GM19025 (cell line): ENCODE data around the gene COMMD9.

Experiments
- ATAC-seq: cut with Tn5 transposase; IDR thresholded peaks from one replicate; pipeline ENCODE4 v1.9.1; 2021; ENCODE audit warnings: mild to moderate bottlenecking, low read depth, moderate library complexity; ENCODE audit not compliant: unreplicated experiment

The COMMD9 gene

GRCh38 chr11:36258730-36259360, 30.4 kb downstream of the COMMD9 start:
- ATAC-seq, result no peak

- no peak for ATAC-seq
Measured at GRCh38 chr11:36257351-36257750, 31.9 kb downstream of the COMMD9 start.

DNA sequence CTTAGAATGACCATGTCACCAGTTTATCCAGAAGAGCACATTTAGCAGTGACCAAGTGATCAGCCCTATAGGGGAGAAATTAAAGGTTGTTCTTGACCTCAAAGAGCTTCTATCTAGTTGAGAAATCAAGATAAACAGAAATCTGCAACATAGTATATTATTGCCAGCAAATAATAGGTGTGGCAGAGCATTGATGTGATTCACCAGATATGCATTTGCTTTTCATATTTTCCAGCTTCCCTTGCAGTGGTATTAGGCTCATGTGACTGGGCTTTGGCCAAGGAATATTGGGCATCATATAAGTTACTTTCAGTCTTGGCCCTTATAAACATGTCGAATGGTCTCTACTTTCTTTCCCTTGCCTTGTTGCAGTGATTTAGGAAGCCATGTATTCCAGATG, 34.5 kb downstream of the COMMD9 start:
- no peak for ATAC-seq

DNA sequence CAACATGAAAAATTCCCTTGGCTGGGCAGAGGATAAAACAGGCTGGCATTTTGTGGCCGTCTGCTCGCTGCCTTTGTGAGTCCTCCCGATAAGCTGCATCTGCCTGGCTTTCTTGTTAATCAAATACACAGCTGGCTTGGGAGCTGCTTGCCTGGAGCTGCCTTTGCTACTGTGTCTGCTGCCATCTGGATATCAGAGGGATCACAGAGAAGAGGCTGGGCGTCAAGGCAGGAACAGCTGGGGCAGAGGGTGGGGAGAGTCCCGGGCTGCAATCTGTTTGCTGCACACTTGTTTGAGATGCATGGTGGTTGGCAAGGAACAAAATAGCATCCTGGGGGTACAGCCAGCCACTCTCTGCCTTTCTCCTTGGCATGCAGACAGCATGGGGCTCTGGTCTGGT, 36.0 kb downstream of the COMMD9 start:
- no peak for ATAC-seq

DNA sequence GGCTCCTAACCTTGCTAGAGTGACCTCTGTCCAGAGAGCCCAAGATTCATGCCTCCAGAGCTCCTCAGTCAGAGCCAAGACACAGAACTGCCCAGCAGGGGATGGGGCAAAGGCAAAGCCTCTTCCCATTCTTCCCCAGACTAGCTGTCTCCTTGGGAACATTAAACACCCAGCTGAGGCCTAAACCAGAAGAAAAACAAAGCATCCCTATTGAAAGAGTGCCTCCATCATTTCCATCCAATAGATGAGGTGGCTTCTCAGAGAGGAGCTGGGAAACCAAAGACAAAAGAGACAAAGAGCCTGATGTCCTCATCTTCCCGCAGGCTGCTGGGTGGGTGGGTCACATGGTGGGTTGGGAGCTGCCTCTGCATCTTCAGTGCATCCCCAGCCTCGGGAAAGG, 37.4 kb downstream of the COMMD9 start:
- ATAC-seq, result no peak

DNA sequence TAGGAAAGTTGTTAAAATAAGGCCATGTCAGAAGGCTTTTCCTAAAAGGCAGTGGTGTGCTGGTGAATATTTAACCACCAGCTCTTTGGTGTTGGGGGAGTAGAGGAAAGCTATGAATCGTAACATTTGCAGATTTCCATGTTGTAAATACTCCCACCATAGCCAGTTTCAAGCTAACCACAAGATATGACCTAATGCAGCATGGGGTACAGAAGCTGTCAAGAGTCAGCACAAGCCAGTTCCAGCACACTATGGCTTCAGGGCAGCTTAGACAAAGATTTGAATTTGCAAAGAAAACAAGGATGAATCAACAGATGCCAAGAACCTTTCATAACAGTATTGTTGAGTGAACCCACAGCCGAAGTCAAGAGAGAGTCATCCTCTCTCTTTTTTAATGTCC, 40.0 kb downstream of the COMMD9 start:
- ATAC-seq, result no peak

GRCh38 chr11:36248436-36248835, 40.8 kb downstream of the COMMD9 start:
- no peak for ATAC-seq

DNA sequence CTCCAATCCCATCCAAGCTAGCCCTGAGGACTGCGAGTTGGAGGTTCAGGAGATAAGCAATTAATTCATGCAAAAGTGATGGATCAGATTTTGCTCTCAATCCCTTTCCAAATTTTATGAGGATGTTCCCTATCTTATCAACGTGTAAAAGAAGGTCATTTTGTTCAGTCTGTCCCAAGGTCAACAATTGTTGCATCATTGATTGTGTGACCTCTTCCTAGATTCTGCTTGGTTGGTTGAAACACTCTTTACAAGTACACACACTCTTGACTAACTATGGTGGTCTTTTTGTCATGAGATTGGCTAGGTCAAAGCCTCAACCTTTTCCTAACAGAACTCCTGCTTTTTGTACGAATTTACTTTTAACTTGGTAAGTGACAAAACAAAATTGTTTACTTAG, 41.7 kb downstream of the COMMD9 start:
- no peak for ATAC-seq

- no peak for ATAC-seq
Measured at GRCh38 chr11:36243641-36244040, 45.6 kb downstream of the COMMD9 start.

GRCh38 chr11:36241497-36241896, 47.7 kb downstream of the COMMD9 start:
- no peak for ATAC-seq

DNA sequence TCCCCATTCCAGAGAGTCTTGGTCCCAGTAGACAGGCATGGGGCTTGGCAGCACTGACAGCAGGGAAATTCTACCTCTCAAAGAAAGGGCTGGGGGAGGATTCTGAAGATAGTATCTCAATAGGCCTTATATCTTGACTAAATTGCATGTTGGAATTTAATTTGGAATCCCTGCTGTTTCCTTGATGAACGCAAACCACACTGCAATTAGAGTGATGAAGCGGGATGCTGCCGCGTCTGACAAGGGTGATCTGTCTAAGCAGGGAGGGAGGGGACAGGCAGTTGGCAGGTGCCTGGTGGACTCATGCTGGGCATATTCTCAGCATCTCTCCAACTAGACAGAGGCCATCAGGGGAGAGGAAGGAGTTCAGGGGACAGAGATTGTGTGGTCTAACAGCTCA, 48.4 kb downstream of the COMMD9 start:
- no peak for ATAC-seq

DNA sequence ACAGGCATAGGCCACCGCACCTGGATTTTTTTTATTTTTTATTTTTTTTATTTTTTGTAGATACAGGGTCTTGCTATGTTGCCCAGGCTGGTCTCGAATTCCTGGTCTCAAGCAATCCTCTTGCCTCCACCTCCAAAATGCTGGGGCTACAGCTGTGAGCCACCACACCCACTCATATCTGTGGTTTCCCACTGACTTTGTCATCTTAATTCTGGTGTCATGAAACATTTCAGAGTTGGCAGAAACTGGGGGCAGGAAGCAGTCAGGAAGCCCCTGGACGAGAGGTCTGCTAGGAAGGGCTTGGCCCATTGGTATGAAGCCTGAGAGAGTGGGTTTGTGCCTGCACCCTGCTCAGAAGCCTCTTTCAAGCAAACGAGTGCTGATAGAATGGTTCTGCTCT, 49.1 kb downstream of the COMMD9 start:
- ATAC-seq, result no peak

- no peak for ATAC-seq
Measured at GRCh38 chr11:36239636-36240035, 49.6 kb downstream of the COMMD9 start.

DNA sequence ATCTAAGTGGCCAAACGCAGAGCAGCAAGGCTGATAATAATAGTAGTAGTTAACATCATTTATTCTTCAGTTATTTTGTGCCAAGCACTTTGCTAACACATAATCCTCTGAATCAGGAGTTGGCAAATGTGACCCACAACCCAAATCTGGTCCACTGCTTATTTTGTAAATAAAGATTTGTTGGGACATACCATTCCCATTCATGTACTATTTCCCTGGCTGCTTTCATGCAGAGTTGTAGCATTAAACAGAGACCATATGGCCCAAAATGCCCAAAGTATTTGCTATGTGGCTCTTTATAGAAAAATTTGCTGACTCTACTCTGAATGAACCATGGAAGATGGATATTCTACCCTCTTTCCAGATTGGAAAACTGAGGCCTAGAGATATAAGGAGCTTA, 50.3 kb downstream of the COMMD9 start:
- ATAC-seq, result no peak

GRCh38 chr11:36238036-36238631, 51.1 kb downstream of the COMMD9 start:
- no peak for ATAC-seq

GRCh38 chr11:36237391-36237790, 51.8 kb downstream of the COMMD9 start:
- ATAC-seq, result no peak

GRCh38 chr11:36235750-36236149, 53.5 kb downstream of the COMMD9 start:
- ATAC-seq, result no peak

DNA sequence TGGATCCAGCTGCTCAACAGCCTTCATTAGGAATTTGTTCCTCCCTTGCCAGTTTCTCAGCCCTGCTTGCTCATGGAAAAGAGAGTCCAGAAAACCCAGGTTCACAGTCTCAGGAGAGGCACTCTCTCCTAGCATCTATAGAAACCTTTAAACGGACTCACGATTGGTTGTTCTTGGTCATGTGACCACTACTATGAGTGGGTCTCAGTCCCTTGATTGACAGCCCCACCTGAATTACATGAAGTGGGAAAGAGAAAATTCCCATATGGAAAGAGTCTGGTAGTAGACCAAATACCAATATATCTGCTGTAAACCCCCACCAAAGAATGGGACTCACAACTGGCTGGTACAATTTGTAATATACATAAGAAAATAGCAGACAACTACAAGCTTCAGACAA, 54.4 kb downstream of the COMMD9 start:
- no peak for ATAC-seq

- no peak for ATAC-seq
Measured at GRCh38 chr11:36233204-36233603, 56.0 kb downstream of the COMMD9 start.

- no peak for ATAC-seq
Measured at GRCh38 chr11:36230779-36231699, 58.2 kb downstream of the COMMD9 start.

- ATAC-seq, result no peak
Measured at GRCh38 chr11:36229091-36229705, 60.0 kb downstream of the COMMD9 start.
